NCI-H446 (cell line): ENCODE data around the gene WFDC5.

Experiments used
- DNase-seq, 2 experiments: peaks; one replicate each; lab custom pipeline; 2025; lab: John Stamatoyannopoulos, UW

WFDC5 gene

GRCh38 chr20:45115386-45115774 is 406 bp upstream of the WFDC5 start:
- DNase-seq = no peak

- no peak for DNase-seq
Observed at GRCh38 chr20:45113865-45114264, 1.1 kb downstream of the WFDC5 start.

GRCh38 chr20:45112754-45113153 is 2.2 kb downstream of the WFDC5 start:
- DNase-seq = no peak

DNA sequence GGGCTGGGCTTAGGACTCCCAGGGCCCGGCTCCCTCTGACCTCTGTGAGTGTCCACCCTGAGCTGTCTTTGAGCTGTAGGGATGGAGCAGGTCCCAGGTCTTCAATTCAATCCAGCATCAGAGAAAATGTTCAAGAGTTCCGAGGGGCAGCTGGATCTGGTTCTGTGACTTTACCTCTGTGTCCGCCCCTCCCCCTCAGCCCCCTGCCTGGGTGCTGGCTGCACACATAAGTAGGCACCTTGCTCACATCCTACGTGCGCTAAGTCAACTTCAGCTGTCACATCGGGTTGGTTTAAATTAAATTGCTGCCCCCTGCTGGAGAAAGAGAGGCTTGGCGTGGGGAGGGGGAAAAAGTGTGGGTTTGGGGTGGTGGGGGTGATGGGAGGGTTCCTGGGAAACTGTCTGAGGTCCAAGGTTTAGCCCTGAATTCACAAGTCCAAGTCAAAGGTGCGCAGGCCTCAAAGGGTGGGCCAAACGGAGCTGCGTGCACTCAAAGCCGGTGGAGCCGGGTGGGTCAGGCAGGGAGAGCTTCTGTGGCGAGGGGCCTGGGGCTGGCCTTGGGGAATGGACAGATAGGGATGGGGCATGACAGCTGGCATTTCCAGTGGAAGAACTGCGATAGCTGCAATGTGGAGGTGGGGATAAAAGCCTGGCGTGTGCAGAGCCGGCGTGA is 3.0 kb downstream of the WFDC5 start:
- no peak for DNase-seq

DNA sequence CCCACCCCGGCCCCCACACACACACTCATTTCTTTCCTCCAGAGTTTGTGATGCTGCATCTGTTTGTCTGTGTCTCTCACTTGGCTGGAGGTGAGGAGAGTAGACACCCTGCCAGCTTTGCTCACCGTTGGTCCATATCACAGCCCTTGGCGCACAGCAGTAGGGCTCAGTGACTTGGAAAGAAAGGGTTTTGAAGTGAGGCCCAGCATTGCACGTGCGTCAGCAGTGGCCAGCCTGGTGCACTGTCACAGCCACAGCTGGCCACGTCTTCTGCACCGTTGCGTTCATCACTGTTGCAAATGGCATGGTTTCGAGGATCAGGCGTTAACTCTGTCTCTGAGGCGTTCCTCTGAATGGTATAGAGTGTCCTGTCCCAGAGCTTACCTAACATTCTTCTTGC is 3.7 kb downstream of the WFDC5 start:
- peak in 1 of 2 experiments; percentile 50 for DNase-seq

- DNase-seq = no peak
Observed at GRCh38 chr20:45110301-45110700, 4.7 kb downstream of the WFDC5 start.

DNA sequence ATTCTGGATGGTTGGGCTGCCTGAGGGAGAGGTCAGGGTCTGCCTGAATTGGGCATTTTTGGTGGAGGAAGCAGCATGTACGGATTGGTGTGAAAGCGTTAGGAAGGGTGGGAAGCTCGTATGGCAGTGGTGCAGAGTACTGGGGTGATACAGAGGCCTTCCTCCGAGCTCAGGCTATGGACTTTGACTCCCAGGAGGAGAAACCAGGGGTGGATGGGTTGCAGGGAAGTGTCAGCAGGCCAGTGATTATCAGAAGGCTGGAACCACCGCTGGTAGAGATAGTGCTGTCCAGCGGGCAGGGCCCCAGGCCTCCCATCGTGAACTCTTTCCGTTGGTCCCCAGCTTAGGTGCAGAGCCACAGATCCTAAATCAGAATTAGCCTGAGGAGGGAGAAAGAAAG is 5.3 kb downstream of the WFDC5 start:
- no peak for DNase-seq

DNA sequence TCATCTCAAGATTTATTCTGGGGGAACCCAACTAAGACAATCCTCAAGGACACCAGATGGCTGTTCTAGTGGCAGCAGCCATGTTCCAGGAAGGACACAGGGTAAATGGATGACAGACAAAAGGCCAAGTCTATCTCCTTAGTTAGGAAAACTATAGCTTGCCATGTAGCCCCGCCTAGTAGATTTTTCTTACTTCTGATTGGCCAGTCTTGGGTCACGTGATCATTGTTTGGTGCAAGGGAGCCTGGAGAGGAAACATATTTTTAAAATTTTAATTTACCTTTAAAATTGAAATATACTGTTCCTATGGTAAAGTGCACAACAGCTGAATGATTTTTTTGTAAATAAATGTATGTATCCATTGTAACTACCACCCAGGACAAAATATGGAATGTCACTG is 9.7 kb downstream of the WFDC5 start:
- DNase-seq = peak in 1 of 2 experiments; percentile 23

DNA sequence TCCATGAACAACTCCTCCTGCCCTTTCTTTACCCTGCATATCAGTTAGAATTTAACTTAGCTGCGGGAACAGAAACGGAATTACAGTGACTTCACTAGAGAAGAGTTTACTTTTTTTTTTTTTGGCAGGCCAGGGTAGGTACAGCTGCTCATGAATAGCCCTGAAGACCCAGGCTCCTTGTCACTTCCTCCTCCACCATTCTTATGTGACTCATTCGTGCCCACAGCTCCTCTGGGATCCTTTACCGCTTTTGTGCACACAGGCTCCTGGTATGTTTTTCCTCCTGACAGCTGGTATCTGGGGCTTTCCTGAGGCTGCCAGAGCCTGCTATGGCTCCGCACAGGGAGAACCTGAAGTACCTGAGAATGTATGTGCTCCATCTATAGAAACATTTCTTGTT is 10.2 kb downstream of the WFDC5 start:
- peak in 1 of 2 experiments; percentile 28 for DNase-seq

DNA sequence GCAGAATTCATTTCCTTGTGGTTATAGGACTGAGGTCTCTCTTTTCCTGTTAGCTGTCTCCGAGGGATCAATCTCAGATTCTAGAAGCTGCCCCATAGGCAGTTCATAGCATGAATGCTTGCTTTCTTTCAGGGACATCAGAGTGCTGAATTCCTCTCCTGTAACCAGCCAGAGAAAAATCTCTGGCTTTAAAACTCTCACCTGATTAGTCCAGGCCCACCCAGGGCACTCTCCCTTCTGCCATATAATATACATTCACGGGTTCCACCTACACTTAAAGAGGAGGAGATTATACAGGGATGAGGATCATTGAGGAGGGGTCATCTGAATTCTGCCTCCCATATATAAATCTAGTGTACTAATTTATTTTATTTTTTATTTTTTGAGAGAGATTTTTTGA is 11.9 kb downstream of the WFDC5 start:
- DNase-seq = no peak

DNA sequence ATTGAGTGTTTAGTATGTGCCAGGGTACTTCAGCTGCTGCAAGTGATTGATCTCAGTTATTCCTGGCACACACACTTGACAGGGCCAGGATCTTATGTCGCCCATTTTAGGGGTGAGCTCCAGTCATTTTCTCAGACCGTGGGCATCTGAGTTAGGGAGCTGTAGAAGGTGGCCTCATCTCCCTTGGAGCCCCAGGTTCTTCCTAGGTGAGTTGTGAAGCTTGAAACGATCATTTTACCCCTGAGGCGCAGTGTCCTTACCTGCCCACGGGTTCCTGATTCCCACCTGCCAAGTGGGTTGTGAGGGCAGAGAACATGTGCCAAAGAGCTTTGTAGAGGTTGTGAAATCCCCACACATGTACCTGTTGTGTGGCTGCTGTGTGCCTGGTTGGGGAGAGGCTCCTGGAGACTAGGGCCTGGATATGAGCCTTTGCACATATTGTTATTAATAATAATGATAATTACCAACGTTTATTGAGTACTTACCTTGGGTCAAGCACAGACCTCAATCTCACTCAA is 13.6 kb downstream of the WFDC5 start:
- DNase-seq = no peak

GRCh38 chr20:45100563-45101245 is 14.3 kb downstream of the WFDC5 start, which contains the start of gene KCNS1:
KCNS1 (minus strand) TSS chr20:45101127; CDS start chr20:45099236, 1,891 bp downstream.
- no peak for DNase-seq

- no peak for DNase-seq
Observed at GRCh38 chr20:45098103-45098773, 16.7 kb downstream of the WFDC5 start.

GRCh38 chr20:45097485-45098102 is 17.4 kb downstream of the WFDC5 start:
- DNase-seq = no peak

DNA sequence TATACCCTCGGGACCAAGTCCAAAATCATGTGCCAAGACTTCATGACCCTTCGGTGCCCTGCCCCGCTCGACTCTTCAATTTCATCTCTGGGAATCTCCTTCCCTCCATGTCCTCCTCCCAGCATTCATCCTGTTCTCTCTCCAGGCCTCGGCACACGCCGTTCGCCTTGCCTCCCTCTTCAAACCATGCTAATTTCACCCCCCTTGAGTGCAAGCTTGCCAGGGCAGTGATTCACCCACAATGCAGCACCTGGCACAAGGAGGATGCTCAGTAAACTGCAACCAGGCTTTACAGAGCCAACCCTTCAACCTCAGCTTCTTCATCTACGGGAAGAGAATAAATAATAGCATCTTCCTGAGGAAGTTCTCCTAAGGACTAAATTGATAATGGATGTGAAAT is 18.2 kb downstream of the WFDC5 start:
- DNase-seq = peak in 1 of 2 experiments; percentile 33

DNA sequence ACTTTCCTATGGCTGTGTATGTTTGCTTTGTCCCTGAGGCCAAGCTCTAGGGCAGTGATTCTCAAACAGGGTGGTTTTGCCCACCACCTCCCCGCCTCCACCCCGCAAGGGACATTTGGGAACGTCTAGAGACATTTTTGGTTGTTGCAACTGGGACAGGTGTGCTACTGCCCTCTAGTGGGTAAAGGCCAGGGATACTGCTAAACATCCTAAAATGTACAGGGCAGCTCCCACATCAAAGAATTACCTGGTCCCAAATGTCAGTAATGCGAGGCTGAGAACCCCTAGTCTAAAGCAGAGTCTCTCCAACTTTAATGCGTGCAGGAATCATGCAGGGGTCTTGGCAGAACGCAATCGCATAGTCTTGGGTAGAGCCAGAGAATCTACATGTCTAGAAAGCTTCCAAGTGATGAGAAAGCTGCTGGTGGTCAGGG is 19.2 kb downstream of the WFDC5 start:
- peak; percentile 53 to 72 for DNase-seq

DNA sequence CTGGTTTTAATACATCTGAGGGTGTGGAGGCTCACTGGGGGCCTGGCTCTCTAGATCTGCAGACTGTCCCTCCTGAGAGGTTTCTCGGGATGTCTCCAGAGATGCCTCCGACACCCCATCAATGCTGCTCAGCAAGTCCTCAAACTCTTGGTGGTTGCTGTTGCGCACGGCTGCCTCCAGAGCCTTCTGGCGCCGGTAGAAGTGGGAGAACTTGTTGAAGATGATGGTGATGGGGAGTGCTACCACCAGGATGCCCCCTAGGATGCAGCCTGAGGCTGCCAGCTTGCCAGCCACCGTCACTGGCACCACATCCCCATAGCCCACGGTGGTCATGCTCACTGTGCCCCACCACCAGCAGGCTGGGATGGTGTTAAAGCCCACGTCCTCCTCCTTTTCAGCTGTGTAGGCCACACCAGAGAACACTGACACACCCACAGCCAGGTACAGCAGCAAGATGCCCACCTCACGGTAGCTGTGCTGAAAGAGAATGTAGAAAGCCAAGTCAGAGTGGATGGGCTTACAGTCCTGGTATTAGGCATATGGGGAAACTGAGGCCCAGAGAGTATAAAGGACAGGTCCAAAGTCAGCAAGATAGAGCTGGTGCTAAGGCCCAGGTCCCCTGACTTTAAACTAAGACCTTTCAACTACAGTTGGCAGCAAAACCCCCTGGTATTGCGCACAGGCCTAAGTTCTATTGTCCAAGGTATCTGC is 20.0 kb downstream of the WFDC5 start:
- DNase-seq = no peak

GRCh38 chr20:45094201-45094600 is 20.8 kb downstream of the WFDC5 start:
- DNase-seq = no peak

- no peak for DNase-seq
Observed at GRCh38 chr20:45092898-45093297, 22.1 kb downstream of the WFDC5 start.

GRCh38 chr20:45091366-45091765 is 23.6 kb downstream of the WFDC5 start:
- DNase-seq = no peak

DNA sequence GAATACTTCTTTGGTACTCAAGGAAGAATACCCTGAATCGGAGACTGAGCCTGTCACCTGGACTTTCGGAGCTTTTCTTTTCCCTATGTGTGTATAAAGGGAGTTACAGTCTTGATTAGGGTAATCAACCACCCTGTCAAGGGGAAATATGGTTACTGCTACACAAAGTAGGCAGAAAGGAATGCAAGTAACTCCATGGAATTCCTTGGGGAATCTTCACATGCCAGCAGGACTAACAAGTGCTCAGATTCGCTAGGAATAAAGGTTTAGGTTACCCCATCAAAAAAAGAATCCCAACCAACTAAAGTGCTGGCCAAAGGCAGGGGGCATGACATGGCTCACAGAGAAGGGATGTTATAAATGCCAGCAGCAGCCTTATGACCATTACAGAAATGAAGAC is 24.5 kb downstream of the WFDC5 start:
- DNase-seq = no peak

- DNase-seq = peak; percentile 43 to 60
Observed at GRCh38 chr20:45088247-45088646, 26.7 kb downstream of the WFDC5 start.
